GM12873 (cell line): ENCODE measurements around the gene GSDMA.

Source experiments
- TF ChIP-seq, protein P1 (sequence below): IDR thresholded peaks from 2 replicates; pipeline ENCODE4 v1.5.1; 2012; ENCODE audit warnings: low read depth, mild to moderate bottlenecking, moderate library complexity, low read length, control low read depth; ENCODE audit not compliant: insufficient read depth; ENCODE audit errors: missing control alignments

GSDMA gene

DNA sequence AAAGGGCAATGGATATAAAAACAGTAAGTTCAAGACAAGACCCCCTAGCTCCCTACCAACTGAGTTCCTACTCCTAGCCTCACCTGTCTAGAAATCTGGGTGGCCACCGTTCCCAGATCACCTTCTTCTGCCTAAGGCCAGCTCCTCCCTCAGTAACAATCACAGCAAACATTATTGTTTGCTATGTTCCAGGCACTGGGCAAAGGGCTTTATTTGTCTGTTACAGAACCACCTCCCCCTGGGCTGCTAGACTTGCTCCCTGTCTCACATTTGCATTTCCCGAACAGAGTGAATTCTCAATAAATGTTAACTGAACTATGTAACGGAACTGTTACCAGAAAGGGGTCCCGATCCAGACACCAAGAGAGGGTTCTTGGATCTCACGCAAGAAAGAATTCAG, 28.5 kb upstream of the GSDMA start:
- TF ChIP-seq, protein P1, sequence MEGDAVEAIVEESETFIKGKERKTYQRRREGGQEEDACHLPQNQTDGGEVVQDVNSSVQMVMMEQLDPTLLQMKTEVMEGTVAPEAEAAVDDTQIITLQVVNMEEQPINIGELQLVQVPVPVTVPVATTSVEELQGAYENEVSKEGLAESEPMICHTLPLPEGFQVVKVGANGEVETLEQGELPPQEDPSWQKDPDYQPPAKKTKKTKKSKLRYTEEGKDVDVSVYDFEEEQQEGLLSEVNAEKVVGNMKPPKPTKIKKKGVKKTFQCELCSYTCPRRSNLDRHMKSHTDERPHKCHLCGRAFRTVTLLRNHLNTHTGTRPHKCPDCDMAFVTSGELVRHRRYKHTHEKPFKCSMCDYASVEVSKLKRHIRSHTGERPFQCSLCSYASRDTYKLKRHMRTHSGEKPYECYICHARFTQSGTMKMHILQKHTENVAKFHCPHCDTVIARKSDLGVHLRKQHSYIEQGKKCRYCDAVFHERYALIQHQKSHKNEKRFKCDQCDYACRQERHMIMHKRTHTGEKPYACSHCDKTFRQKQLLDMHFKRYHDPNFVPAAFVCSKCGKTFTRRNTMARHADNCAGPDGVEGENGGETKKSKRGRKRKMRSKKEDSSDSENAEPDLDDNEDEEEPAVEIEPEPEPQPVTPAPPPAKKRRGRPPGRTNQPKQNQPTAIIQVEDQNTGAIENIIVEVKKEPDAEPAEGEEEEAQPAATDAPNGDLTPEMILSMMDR: no peak

DNA sequence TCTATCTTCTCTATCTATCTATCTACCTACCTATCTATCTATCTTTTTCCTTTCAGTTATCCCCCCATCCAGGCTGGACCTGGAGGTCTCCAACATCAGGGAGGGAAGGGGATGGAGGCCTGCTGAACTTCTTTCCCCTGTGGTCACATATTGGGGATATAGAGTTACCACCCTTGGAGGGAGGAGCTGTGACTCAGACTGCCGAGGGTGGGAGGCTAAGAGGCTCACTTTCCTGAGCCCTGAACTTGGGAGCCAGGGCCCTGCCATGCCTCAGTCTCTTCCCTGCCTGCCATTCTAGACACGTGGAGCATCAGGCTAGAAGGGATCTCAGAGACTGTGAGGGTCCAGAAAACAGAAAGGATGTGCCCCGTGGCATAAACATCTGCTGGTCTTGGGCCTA, 26.9 kb upstream of the GSDMA start:
- TF ChIP-seq, protein P1: no peak

DNA sequence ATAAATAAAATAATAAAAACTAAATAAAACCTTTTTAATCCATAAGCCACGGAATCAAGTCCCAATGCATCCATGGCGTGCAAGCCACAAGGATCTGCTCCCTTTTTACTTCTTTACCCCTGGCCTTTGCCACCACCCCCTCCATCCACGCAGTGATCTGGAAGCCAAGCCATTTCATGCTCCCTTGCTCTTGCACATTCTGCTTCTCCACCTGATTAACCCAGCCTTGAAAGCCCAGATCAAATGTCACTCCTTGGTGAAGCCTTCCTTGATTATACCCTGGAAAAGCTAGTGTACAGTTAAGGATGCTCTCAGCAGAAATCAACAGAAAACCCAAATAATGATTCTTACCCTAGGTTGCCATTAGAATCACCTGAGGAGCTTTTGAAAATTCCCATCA, 25.4 kb upstream of the GSDMA start:
- TF ChIP-seq, protein P1: no peak

DNA sequence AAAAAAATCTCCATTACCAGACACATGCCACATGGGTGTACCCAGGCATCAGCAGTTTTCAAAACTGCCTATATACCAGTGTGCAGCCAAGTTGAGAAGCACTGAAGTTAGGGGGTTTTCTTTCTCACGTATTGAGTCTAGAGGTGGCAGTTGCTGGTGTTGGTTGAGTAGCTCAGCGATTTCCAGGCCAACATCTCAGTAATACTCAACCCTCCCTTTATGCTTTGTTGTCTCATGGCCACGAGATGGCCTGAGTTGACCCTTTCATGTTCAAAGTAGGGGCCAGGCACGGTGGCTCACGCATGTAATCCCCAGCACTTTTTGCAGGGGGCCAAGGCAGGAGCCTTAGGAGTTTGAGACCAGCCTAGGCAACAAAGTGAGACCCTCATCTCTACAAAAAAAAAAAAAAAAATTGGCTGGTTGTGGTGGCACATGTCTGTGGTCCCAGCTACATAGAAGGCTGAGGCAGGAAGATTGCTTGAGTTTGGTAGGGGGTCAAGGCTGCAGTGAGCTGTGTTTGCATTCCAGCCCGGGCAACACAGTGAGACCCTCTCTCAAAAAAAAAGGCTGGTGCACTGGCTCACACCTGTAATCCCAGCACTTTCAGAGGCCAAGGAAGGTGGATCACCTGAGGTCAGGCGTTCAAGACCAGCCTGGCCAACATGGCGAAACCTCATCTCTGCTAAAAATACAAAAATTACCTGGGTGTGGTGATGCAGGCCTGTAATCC, 24.5 kb upstream of the GSDMA start:
- TF ChIP-seq, protein P1: no peak

DNA sequence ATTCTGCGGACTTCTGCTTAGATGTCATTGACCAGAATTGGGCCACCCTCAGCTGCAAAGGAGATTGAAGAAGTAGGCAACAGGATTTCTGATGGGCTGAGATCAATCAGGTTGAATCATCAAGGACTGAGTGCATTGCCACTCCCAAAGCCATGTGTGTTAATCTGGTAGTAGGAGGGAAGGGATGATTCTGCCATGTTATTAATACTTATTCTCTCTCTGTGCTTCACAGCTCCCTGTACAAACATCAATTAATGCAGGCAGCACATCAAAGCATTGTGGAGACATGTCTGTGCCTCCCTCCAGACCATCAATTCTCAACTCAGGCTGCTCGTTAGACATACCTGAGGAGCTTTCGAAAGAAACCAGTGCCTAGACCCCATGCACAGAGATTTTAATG, 23.7 kb upstream of the GSDMA start:
- TF ChIP-seq, protein P1: no peak

DNA sequence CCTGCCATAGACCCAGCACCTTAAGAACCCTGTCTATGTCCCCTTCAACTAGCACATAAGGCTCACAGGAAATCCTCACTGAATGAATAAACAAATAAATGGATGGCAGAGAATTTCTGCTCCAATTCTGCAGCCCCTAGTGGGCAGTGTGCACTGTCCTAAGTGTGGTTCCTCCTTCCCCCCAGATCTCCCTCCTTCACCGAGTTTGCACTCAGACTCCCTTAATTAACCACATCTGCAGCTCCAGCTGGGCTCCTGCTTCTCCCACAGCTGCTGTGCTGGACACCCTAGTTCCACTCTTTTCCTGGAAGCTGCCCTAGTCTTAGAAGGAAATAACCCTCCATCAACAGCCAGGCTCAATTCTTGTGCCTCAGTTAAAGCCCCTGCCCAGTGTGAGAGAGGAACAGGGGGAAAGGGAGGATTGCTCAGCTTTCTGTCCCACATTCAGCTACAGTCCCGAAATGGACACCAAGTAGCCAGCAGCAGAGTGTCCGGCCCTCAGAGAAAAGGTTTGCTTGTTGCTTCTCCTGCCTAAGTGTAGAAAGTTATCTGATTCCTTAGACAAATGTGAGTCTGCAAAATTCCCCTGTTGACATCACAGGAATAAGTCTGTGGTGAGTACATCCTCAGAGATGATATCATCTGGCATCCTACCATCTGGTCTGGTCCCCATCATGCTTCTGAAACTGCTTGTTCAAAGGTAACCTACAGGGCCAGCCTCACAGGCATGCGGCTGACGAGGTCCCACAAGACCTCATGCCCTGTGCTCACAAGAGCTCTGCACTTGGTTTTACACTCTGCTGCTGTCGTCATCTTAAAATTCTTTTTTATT, 23.0 kb upstream of the GSDMA start:
- TF ChIP-seq, protein P1: peak; percentile 60

DNA sequence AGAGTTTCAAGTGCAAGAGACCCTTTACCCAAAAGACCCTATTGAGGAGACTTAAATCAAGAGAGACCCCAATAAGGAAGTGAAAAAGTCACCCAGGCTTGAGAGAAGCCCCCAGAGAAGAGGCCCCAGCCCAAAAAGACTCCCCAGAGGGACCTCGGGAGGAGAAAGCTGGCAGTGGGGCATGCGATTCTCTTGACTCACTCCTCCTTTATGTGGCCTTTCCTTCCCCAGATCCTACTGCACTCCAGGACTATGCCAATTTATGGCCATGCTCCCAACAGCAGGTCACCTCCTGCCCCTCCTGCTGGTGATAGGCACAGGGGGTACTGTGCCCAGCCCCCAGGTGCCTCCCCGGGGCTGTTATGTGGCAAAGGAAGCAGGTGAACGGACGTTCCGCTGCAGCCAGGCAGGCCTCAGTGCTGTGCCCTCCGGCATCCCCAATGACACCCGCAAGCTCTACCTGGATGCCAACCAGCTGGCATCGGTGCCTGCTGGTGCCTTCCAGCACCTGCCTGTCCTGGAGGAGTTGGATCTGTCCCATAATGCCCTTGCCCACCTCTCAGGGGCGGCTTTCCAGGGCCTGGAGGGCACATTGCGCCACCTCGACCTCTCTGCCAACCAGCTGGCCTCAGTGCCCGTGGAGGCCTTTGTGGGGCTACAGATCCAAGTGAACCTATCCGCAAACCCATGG, 19.0 kb upstream of the GSDMA start:
- TF ChIP-seq, protein P1: no peak
